HG03108 (cell line): Measurements from ENCODE around the gene ADGRG2.

Experiments used
- ATAC-seq: cut with Tn5 transposase; IDR thresholded peaks from one replicate; pipeline ENCODE4 v1.9.1; 2021; ENCODE audit warnings: moderate library complexity; ENCODE audit not compliant: unreplicated experiment

The ADGRG2 gene, protein sequence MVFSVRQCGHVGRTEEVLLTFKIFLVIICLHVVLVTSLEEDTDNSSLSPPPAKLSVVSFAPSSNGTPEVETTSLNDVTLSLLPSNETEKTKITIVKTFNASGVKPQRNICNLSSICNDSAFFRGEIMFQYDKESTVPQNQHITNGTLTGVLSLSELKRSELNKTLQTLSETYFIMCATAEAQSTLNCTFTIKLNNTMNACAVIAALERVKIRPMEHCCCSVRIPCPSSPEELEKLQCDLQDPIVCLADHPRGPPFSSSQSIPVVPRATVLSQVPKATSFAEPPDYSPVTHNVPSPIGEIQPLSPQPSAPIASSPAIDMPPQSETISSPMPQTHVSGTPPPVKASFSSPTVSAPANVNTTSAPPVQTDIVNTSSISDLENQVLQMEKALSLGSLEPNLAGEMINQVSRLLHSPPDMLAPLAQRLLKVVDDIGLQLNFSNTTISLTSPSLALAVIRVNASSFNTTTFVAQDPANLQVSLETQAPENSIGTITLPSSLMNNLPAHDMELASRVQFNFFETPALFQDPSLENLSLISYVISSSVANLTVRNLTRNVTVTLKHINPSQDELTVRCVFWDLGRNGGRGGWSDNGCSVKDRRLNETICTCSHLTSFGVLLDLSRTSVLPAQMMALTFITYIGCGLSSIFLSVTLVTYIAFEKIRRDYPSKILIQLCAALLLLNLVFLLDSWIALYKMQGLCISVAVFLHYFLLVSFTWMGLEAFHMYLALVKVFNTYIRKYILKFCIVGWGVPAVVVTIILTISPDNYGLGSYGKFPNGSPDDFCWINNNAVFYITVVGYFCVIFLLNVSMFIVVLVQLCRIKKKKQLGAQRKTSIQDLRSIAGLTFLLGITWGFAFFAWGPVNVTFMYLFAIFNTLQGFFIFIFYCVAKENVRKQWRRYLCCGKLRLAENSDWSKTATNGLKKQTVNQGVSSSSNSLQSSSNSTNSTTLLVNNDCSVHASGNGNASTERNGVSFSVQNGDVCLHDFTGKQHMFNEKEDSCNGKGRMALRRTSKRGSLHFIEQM

GRCh38 chrX:19121898-19122640 lies at the start of gene ADGRG2:
Gene ADGRG2, minus strand, starts transcription at chrX:19122468. Its CDS starts 53,634 bp downstream, at chrX:19068834.
- ATAC-seq = no peak

GRCh38 chrX:19168609-19169008 lies 46.3 kb upstream of the ADGRG2 start:
- ATAC-seq = no peak

DNA sequence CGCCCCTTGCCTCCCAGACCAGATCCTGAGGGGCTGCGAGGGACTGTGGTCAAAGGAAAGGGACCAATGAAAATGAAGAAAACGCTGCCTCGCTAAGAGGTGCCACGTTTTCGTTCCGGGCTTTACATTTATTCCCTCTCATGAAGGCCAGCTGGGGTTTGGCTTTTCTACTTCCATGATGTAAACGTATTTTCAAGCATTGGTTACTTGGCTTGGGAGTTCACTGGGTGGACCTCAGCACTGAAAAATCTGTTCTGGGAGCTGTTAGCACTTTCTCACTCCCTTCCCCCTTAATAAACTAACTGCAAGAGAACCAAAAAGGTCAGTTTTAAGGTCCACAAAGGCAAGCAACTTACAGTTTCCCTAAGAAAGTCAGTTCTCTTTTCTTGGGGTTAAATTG lies 40.6 kb upstream of the ADGRG2 start:
- no peak for ATAC-seq

- no peak for ATAC-seq
These were observed 33.9 kb upstream of the ADGRG2 start for GRCh38 chrX:19156186-19156585.

- ATAC-seq = no peak
These were observed 30.5 kb upstream of the ADGRG2 start for GRCh38 chrX:19152762-19153161.

DNA sequence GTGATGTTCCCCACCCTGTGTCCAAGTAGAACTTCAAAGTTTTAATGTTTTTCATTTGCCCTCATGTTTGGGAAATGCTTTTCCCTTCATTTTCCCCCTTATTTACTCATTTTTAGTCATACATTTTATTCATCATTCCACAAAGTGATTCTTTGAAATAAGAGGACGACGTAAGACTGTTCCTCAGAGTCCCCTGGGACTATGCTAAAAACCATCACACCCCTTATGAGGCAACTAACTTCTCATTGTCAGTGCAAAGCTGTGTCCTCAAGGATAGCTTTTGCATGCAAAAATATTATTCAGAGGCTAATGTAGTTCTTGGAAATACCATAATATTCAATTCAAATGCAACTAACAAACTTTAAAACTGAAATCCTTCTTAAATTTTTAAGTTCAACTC lies 14.8 kb upstream of the ADGRG2 start:
- no peak for ATAC-seq

GRCh38 chrX:19133784-19134183 lies 11.5 kb upstream of the ADGRG2 start:
- no peak for ATAC-seq

DNA sequence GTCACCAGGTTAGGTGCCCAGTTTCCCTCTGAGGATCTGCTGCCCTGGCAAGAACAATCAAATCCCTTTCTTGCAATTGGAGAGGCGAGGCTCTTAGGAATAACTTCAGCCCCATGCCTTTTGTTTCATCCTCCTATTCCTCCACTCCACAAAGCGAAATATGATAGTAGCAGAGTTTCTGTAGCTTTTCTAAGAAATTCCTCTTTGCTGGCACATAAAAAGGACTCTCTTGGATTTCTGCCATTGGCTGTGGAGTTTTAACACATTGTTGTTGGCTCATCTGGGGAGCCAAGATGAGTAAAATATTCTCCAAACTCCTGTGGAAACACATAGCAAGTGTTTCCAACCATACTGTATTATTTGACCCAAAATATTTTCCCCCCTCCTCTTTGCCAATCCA lies 11.0 kb upstream of the ADGRG2 start:
- no peak for ATAC-seq

DNA sequence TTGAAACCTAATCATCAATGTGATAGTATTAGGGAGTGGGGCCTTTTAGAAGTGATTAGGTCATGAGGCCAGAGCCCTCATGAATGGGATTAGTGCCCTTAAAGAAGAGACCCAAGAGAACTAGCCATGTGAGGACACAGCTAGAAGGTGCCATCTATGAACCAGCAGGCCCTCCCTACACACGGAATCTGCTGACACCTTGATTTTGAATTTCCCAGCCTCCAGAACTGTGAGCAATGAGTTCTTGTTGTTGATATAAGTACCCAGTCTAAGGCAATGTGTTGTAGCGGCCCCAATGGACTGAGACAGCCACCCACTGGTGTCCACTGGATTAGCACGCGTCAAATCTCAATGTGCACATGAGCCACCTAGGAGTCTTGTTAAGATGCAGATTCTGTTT lies 8.4 kb upstream of the ADGRG2 start:
- no peak for ATAC-seq

GRCh38 chrX:19129694-19130093 lies 7.4 kb upstream of the ADGRG2 start:
- ATAC-seq = no peak

GRCh38 chrX:19127649-19128168 lies 5.4 kb upstream of the ADGRG2 start:
- ATAC-seq = no peak

DNA sequence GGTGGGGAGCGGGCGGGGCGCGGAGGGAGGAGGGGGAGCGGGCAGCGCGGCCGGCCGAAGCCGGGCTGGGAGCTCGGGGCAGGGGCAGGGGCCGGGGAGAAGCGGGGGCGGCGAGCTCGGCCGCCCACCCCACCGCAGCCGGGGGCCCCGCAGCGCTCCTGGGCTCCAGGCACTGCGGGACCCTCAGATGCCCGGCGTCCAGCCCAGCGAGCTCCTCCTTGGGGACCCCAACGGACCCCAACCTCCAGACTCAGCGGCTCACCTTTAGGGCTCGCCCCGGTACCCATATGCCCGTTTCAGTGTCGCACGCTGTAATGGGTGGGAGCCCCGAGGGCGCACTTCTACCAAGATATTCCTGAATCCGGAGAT lies 357 bp upstream of the ADGRG2 start:
- no peak for ATAC-seq

DNA sequence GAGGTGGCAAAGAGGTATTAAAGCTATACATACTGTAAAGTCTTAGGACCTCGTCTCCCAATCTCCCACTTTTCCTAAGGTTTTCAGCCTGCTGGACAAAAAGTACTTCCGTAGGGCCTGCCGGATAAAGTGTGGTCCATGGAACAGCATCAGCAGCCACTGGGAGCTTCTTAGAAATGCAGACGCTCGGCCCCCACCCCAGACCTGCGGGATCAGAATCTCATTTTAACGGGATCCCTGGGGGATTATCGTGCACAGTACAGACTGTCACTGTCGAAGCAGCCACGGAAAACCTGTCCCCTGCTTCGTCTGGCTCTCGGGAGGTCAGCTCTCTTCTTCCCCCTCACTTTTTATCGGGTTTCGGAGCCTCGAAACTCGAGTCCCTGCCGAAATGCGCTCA lies 802 bp downstream of the ADGRG2 start:
- no peak for ATAC-seq

GRCh38 chrX:19110642-19111041 lies 11.6 kb downstream of the ADGRG2 start:
- no peak for ATAC-seq

DNA sequence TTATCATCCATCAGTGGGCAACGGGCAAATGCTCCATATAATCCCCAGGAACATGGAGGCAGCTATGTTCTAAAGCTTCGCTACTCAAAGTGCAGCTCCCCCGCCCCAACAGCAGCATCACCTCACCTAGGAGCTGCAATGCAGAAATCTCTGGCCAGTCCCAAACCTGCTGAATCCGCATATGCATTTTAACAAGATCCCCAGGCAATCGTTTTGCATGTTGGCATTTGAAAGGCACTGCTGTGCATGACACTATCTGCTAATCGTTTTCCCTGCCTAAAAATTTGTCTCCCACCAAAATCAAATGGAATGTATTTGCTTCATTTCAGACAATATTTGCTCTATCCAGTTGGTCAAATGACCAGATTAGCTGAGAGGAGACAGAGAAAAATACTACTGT lies 15.2 kb downstream of the ADGRG2 start:
- no peak for ATAC-seq

DNA sequence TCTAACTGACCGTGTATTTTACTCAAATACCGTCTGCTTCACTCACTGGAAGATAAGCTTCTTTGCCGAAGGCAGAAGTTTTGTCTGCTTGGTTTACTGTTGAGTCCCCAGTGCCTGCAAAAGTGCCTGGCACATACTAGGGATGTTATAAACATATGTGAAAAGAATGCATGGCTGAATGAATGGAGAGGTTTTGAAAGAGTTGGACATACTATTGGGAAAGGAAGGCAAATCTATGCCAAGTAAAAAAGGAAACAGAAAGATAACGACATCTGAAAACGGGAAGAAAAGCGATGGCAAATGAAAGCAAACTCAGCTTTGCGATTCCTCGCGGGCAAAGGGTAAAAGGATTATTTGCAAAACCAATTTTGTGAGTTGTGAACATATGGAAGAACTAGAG lies 21.7 kb downstream of the ADGRG2 start:
- ATAC-seq = no peak

DNA sequence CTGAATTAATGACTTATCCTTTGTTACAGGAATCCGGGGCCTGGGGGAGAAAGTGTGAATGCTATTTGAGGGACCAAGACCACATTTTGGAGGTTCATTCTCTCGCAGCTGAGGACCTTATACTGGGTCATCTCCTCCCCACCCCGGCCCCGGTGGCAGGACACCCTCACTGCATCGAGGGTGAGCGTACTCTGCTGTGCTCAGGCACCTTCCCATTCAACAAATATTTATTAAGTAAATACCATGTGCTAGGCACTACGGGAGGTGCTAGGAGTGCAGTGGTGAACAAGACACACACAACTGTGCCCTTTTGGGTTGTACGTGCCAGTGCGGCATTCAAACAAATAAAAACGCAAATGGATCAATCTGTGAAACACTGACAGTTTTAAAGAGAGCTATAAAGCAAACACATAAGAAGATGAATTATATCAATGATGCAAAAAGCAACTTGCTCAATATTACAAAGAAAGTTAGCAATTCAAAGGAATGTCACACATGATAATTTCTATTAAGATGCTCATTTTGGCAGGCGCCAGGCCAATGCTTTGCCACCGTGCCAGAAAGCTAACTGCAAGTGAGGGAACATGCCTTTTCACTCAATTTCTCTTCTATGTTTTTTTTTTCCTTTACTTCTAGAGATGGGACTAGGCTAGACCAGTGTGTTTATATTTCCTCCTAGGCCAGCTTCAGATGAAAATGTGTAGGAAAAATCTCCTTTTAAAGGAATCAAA lies 24.6 kb downstream of the ADGRG2 start:
- ATAC-seq = no peak

GRCh38 chrX:19096586-19096985 lies 25.7 kb downstream of the ADGRG2 start:
- ATAC-seq = no peak

- ATAC-seq = no peak
These were observed 27.6 kb downstream of the ADGRG2 start for GRCh38 chrX:19094654-19095053.

DNA sequence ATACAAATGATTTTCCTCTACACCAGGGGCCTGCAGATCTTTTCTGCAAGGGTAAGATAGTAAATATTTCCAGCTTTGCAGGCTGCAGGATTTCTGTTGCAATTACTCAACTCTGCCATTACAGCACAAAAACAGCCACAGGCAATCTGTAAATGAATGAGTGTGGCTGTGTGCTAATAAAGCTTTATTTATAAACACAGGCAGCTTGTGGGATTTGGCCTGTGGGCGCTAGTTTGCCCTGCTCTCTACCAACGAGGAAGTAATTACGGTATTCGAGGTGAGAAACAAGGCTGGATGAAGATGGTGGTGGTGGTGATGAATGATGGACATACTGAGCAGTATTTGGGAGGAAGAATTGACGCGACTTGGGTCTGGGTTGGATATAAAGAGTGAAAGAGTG lies 30.7 kb downstream of the ADGRG2 start:
- no peak for ATAC-seq
